Activated naive CD8-positive, alpha-beta T cell treated with anti-CD3 and anti-CD28 coated beads, Interleukin-2, amount 50 U/mL, for 24 hours (primary cell): ENCODE measurements around the gene TMEM107.
"Not testable (repeated sequence)": the region's sequence is repeated elsewhere in the genome, so short reads cannot be mapped to it uniquely, and the experiment has no call there.

Experiments used
- ATAC-seq: fragments of 150-1000 bp; cut with Tn5 transposase; one replicate; pipeline ENCODE4 v1.10.0; 2021
- DNase-seq: peaks from one replicate; pipeline ENCODE4 v3.0.0; 2021
- H3K27ac Mint-ChIP-seq: one replicate; pipeline ENCODE4 v1.8.0; 2021; ENCODE audit warnings: mild to moderate bottlenecking, mixed read lengths
- H3K27me3 Mint-ChIP-seq: one replicate; pipeline ENCODE4 v1.8.0; 2021; ENCODE audit warnings: mixed read lengths
- H3K36me3 Mint-ChIP-seq: one replicate; pipeline ENCODE4 v1.8.0; 2021; ENCODE audit warnings: low read depth, mixed read lengths
- H3K4me1 Mint-ChIP-seq: one replicate; pipeline ENCODE4 v1.8.0; 2021; ENCODE audit warnings: mixed read lengths
- H3K4me3 Mint-ChIP-seq: one replicate; pipeline ENCODE4 v1.8.0; 2021; ENCODE audit warnings: mild to moderate bottlenecking, moderate library complexity, mixed read lengths
- H3K9me3 Mint-ChIP-seq: one replicate; pipeline ENCODE4 v1.8.0; 2021; ENCODE audit warnings: mixed read lengths

The TMEM107 gene

GRCh38 chr17:8175795-8176196 is 384 bp downstream of the TMEM107 start:
- Mint-ChIP-seq H3K36me3 (peaks cover 6% of the 10 kb centered on the region), H3K27me3 (no peaks in the 10 kb centered on the region), H3K9me3 (no peaks in the 10 kb centered on the region), H3K4me1 (peaks cover 50% of the 10 kb centered on the region), H3K4me3 (peak overlapping the region; percentile 95), H3K27ac (peak overlapping the region; percentile 82)
- peak; percentile 4 for ATAC-seq
- no peak for DNase-seq

- ATAC-seq: no peak
- Mint-ChIP-seq H3K4me3 (peak overlapping the region; percentile 80), H3K9me3 (no peaks in the 10 kb centered on the region), H3K27me3 (no peaks in the 10 kb centered on the region), H3K36me3 (peaks cover 6% of the 10 kb centered on the region), H3K27ac (peak overlapping the region; percentile 100), H3K4me1 (peaks cover 50% of the 10 kb centered on the region)
- DNase-seq: no peak
These were observed 2.3 kb downstream of the TMEM107 start for GRCh38 chr17:8173871-8174322.

- Mint-ChIP-seq H3K4me1 (peaks cover 50% of the 10 kb centered on the region), H3K9me3 (no peaks in the 10 kb centered on the region), H3K27me3 (no peaks in the 10 kb centered on the region), H3K36me3 (peaks cover 6% of the 10 kb centered on the region), H3K27ac (peak overlapping the region; percentile 100), H3K4me3 (peak overlapping the region; percentile 80)
- peak; percentile 75 for DNase-seq
- ATAC-seq: peak; percentile 91
These were observed 2.9 kb downstream of the TMEM107 start for GRCh38 chr17:8173056-8173870.

GRCh38 chr17:8170186-8170585 is 6.0 kb downstream of the TMEM107 start:
- not testable (repeated sequence) for DNase-seq, H3K9me3 Mint-ChIP-seq, H3K27me3 Mint-ChIP-seq, H3K27ac Mint-ChIP-seq, H3K36me3 Mint-ChIP-seq, H3K4me3 Mint-ChIP-seq, ATAC-seq
- peaks cover 37% of the 10 kb centered on the region for H3K4me1 Mint-ChIP-seq

- Mint-ChIP-seq H3K27me3 (no peaks in the 10 kb centered on the region), H3K9me3 (no peaks in the 10 kb centered on the region), H3K4me1 (peaks cover 33% of the 10 kb centered on the region), H3K36me3 (no peaks in the 10 kb centered on the region), H3K4me3 (no peak overlapping the region), H3K27ac (no peak overlapping the region)
- DNase-seq (no peak), ATAC-seq (no peak)
These were observed 8.7 kb downstream of the TMEM107 start for GRCh38 chr17:8167526-8167925.

- H3K36me3 Mint-ChIP-seq: peaks cover 2% of the 10 kb centered on the region
- DNase-seq (no peak), ATAC-seq (no peak)
- peaks cover 35% of the 10 kb centered on the region for H3K4me1 Mint-ChIP-seq
- H3K9me3 Mint-ChIP-seq: no peaks in the 10 kb centered on the region
- no peaks in the 10 kb centered on the region for H3K27me3 Mint-ChIP-seq
- H3K27ac Mint-ChIP-seq: no peak overlapping the region
- H3K4me3 Mint-ChIP-seq: no peak overlapping the region
These were observed 9.4 kb downstream of the TMEM107 start for GRCh38 chr17:8166731-8167130.

GRCh38 chr17:8164815-8165131 is 11.4 kb downstream of the TMEM107 start:
- H3K4me3 Mint-ChIP-seq: peak overlapping the region; percentile 81
- peaks cover 18% of the 10 kb centered on the region for H3K36me3 Mint-ChIP-seq
- no peaks in the 10 kb centered on the region for H3K9me3 Mint-ChIP-seq
- ATAC-seq (no peak), DNase-seq (no peak)
- H3K27me3 Mint-ChIP-seq: no peaks in the 10 kb centered on the region
- peak overlapping the region; percentile 95 for H3K27ac Mint-ChIP-seq
- H3K4me1 Mint-ChIP-seq: peaks cover 51% of the 10 kb centered on the region

GRCh38 chr17:8163978-8164814 is 12.0 kb downstream of the TMEM107 start:
- Mint-ChIP-seq H3K9me3 (no peaks in the 10 kb centered on the region), H3K27me3 (no peaks in the 10 kb centered on the region), H3K4me1 (peaks cover 57% of the 10 kb centered on the region), H3K4me3 (peak overlapping the region; percentile 81), H3K27ac (peak overlapping the region; percentile 95), H3K36me3 (peaks cover 23% of the 10 kb centered on the region)
- ATAC-seq (peak; percentile 67), DNase-seq (peak; percentile 81)

GRCh38 chr17:8162997-8163977 is 12.9 kb downstream of the TMEM107 start:
- DNase-seq (peak; percentile 48), ATAC-seq (no peak)
- peak overlapping the region; percentile 95 for H3K27ac Mint-ChIP-seq
- no peaks in the 10 kb centered on the region for H3K9me3 Mint-ChIP-seq
- peak overlapping the region; percentile 85 for H3K4me3 Mint-ChIP-seq
- H3K36me3 Mint-ChIP-seq: peaks cover 23% of the 10 kb centered on the region
- H3K27me3 Mint-ChIP-seq: no peaks in the 10 kb centered on the region
- H3K4me1 Mint-ChIP-seq: peaks cover 64% of the 10 kb centered on the region

- Mint-ChIP-seq H3K9me3 (no peaks in the 10 kb centered on the region), H3K36me3 (peaks cover 23% of the 10 kb centered on the region), H3K27ac (peak within 1 kb of the TSS; percentile 95), H3K4me3 (peak within 1 kb of the TSS; percentile 85), H3K4me1 (peaks cover 65% of the 10 kb centered on the region), H3K27me3 (no peaks in the 10 kb centered on the region)
- peak; percentile 29 for ATAC-seq
- DNase-seq: peak; percentile 84
These were observed 13.8 kb downstream of the TMEM107 start, which contains the start of gene VAMP2 for GRCh38 chr17:8162233-8162996. VAMP2 (minus strand) TSS chr17:8162948; CDS start chr17:8162879, 69 bp downstream.

GRCh38 chr17:8161289-8162232 is 14.6 kb downstream of the TMEM107 start:
- ATAC-seq: no peak
- peaks cover 63% of the 10 kb centered on the region for H3K4me1 Mint-ChIP-seq
- no peaks in the 10 kb centered on the region for H3K9me3 Mint-ChIP-seq
- no peak for DNase-seq
- H3K36me3 Mint-ChIP-seq: peaks cover 23% of the 10 kb centered on the region
- peak overlapping the region; percentile 85 for H3K4me3 Mint-ChIP-seq
- H3K27ac Mint-ChIP-seq: peak overlapping the region; percentile 93
- no peaks in the 10 kb centered on the region for H3K27me3 Mint-ChIP-seq

- H3K27ac Mint-ChIP-seq: peak overlapping the region; percentile 93
These were observed 15.4 kb downstream of the TMEM107 start for GRCh38 chr17:8160741-8161221.

More at GRCh38 chr17:8160741-8161221, 15.4 kb downstream of the TMEM107 start:
- Mint-ChIP-seq H3K36me3 (peaks cover 23% of the 10 kb centered on the region), H3K4me3 (peak overlapping the region; percentile 85), H3K9me3 (no peaks in the 10 kb centered on the region), H3K4me1 (peaks cover 60% of the 10 kb centered on the region), H3K27me3 (no peaks in the 10 kb centered on the region)
- no peak for ATAC-seq
- peak; percentile 37 for DNase-seq
